Testis (tissue), 2 donors: ENCODE data around the gene ZFYVE21.

Source experiments
- POLR2A ChIP-seq: fragments of 450-650 bp; IDR thresholded peaks from one replicate; pipeline ENCODE4 v1.6.1; 2017; ENCODE audit warnings: antibody characterized with exemption, mild to moderate bottlenecking, moderate library complexity
- TF ChIP-seq, protein P1 (sequence below), 3 experiments: fragments of 450-650 bp in 2 of 3; fragments of 200-600 bp in 1 of 3; sonication (generic) in 1 of 3; IDR thresholded peaks; one replicate each; pipeline ENCODE4 v1.5.1; 2016 to 2019; ENCODE audit warnings: antibody characterized with exemption in 3 of 3, mild to moderate bottlenecking in 2 of 3, moderate library complexity in 1 of 3

DNA sequence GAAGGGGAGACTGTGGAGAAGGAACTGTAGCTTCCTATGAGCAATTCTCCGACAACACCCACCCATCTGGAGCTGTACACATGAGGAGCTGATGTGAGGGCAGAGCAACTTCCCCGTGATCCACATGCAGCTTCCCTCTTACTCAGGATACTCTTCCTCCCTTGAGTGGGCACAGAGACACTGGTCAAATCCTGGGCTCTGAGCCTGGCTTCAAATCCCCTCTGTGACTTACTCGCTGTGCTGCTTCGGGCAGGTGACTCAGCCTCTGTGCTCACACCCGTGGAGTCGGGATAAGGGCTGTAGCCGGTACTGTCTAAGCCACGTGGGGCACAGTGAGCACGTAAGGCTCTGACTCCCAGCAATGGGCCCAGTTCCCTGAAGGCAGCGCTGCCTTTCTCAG, 31.1 kb downstream of the ZFYVE21 start:
- TF ChIP-seq, protein P1, sequence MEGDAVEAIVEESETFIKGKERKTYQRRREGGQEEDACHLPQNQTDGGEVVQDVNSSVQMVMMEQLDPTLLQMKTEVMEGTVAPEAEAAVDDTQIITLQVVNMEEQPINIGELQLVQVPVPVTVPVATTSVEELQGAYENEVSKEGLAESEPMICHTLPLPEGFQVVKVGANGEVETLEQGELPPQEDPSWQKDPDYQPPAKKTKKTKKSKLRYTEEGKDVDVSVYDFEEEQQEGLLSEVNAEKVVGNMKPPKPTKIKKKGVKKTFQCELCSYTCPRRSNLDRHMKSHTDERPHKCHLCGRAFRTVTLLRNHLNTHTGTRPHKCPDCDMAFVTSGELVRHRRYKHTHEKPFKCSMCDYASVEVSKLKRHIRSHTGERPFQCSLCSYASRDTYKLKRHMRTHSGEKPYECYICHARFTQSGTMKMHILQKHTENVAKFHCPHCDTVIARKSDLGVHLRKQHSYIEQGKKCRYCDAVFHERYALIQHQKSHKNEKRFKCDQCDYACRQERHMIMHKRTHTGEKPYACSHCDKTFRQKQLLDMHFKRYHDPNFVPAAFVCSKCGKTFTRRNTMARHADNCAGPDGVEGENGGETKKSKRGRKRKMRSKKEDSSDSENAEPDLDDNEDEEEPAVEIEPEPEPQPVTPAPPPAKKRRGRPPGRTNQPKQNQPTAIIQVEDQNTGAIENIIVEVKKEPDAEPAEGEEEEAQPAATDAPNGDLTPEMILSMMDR (IDR thresholded peaks at IDR 0.05): no peak
- no peak for TF ChIP-seq POLR2A
